NCI-H1694 treated with DMSO at 0.1 percent for 48 hours (cell line): ENCODE results near the gene RARB.

Experiments used
- DNase-seq: peaks from one replicate; lab custom pipeline; 2025; lab: John Stamatoyannopoulos, UW

RARB gene

GRCh38 chr3:25604107-25604805 is 176.2 kb downstream of the RARB start:
- peak; percentile 1 for DNase-seq

DNA sequence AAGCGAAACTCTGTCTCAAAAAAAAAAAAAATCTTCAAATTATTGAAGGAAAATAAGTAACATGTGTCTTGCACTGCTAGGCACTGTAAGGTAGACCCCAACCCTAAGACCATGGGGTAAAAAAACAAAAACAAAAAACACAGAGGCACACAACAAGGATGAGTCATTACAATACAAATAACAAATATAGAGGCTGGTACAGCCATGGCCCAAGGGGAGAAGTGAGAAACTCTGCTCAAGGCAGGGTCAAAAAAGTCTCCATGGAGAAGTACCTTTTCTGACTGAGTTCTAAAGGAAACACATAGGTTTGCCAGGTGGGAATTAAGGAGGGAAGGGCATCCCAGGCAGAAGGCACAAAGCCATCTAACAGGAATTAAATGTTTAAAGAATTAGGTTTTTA is 182.1 kb downstream of the RARB start:
- DNase-seq, result no peak

DNA sequence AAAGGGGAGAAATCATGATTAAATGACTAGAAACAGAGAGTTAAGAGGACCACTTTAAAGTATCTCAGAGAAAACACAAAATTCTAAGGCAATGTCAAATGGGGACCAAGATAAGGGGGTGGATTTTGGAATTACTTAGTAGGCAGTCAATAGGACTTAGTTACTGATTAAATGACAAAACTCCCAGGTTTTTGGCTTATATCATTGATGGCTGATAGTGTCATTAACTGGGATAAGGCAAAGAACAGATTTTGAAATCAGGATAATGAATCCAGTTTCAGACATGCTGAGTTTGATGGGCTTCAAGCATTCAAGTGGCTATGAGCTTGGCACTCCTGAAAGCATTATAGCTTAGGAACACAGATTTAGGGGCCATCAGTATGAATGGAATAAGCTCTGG is 182.7 kb downstream of the RARB start:
- DNase-seq, result no peak

- DNase-seq, result no peak
These were observed 183.1 kb downstream of the RARB start for GRCh38 chr3:25611193-25611592.

DNA sequence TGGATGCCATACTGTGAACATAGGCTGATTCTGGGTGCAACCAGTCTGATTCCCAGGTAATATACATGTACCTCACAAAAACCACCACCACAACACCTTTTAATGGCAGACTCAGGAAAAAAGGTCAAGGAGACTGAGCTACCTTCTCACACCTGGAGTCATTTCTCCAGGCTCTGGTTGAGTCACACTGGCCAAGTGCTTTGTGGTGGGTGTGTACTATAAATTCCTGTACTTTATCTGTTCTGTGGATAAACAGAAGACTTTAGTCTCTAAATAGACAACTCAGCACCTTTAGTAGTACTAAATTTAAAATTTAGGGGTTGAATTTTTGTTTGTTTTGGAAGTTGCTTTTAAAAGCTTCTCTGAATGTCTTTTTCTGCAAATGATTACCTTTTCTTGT is 190.0 kb downstream of the RARB start:
- no peak for DNase-seq

DNA sequence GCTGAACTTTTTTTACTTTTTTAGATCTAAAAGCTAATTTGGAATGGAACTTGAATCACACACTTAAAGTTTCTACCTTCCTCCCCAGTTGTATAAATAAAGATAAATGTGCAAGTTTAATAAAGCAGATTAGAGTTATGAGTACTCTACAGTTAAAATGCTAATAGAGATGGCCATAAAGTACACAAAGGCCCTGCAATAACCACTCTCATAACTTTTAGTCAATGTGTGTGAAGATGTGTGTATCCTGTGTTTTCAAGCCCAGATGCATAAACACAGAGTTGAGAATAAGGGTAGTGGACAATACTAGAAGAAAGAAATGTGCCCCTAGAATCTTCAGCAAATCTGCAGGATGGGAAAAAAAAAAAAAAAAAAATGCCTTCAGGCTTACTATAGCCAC is 191.3 kb downstream of the RARB start:
- no peak for DNase-seq

DNA sequence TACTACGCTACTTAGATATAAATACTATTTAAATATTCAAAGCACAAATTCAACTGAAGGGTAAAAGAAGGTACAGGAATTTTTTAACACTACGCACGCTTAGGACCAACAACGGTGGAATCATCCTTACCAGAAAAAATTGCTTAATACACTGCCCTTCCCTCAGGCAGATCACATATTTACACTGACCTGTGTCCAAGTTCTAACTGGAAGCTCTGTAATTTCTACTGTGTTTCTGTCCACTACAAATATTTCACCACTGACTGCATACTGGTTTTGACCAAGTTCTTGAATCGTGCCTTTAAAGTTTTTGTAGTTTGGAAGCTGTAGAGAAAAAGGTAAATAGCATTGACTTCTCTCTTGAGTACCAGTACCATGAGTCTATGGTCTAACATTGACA is 192.4 kb downstream of the RARB start:
- DNase-seq, result no peak

GRCh38 chr3:25621087-25621486 is 193.0 kb downstream of the RARB start:
- DNase-seq, result no peak

DNA sequence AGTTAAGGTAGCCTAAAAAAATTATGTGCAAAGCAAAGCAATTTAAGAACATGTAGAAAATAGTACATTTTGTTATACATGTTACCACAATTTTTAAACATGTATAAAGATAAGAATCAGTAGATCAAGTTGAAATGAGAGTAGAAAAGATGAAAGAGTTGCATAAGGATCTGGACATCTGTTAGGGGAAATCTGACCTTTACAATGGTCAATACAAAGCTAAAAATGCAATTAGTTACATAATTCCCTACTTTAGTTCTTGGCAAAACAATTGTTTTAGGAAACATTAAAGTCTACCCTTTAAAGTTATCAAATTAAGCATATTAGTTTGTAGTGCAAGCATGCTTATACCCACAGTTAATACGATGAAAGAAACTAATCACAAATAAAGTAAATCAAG is 203.9 kb downstream of the RARB start:
- DNase-seq, result no peak

DNA sequence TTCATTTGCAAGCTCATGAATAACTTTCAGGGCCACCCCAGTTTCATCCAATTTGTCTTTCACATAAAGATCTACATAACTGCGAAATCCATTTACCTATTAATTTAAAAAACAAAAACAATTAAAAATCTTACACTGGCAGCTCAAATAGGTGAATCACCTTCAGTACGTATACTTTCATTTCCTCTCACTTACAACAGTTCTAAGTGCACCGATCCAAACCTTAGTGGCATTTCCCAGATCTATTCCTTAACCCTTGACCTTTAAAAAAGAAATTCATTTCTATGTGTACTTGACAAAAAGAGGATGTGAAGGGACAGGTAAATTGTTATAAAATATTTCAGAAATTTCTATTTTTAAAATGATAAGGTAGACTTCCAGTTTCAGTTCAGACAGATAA is 205.9 kb downstream of the RARB start:
- DNase-seq, result no peak

DNA sequence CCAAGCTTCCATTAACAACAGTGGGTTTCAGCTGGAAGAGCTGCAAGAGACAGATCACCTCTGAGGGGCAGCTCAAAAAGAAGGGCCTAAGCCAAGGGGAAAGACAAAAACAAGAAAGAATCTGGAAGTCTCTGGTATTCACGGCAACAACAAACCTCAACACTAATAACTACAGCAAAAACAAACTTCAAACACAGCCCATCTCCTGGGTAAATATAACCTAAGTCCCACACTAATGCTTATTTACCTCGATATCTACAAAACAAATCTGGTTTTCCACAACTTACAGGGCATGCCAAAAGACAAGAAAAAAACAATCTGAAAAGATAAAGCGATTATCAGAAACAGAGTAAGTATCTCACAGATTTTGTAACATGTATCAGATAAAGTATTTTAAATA is 207.0 kb downstream of the RARB start:
- no peak for DNase-seq
